Activated CD8-positive, alpha-beta memory T cell treated with anti-CD3 and anti-CD28 coated beads for 1 hour (primary cell): ENCODE measurements around the gene CCP110.

ENCODE experiments used
- DNase-seq, 2 donors: peaks; one replicate each; pipeline ENCODE4 v3.0.0-alpha.2; 2020; ENCODE audit warnings: low read depth in 1 of 2; ENCODE audit errors: extremely low read depth in 1 of 2

CCP110 gene

GRCh38 chr16:19523559-19524355 lies at the start of gene CCP110:
Gene CCP110, plus strand, starts transcription at chr16:19523942. Its CDS starts 3,940 bp downstream, at chr16:19527882.
- DNase-seq, result peak; percentile 83 to 89

- DNase-seq, result no peak
Observed at GRCh38 chr16:19474617-19475016, 49.1 kb upstream of the CCP110 start.

GRCh38 chr16:19478505-19478904 lies 45.2 kb upstream of the CCP110 start:
- DNase-seq, result no peak

- DNase-seq, result no peak
Observed at GRCh38 chr16:19479302-19479721, 44.4 kb upstream of the CCP110 start.

GRCh38 chr16:19481296-19481695 lies 42.4 kb upstream of the CCP110 start:
- DNase-seq, result no peak

GRCh38 chr16:19481769-19482168 lies 42.0 kb upstream of the CCP110 start:
- no peak for DNase-seq

GRCh38 chr16:19482291-19482690 lies 41.5 kb upstream of the CCP110 start:
- DNase-seq, result no peak

- DNase-seq, result no peak
Observed at GRCh38 chr16:19484096-19484495, 39.6 kb upstream of the CCP110 start.

- DNase-seq, result no peak
Observed at GRCh38 chr16:19485611-19486010, 38.1 kb upstream of the CCP110 start.

- no peak for DNase-seq
Observed at GRCh38 chr16:19486051-19486450, 37.7 kb upstream of the CCP110 start.

- DNase-seq, result no peak
Observed at GRCh38 chr16:19486750-19487325, 36.9 kb upstream of the CCP110 start.

GRCh38 chr16:19488213-19488640 lies 35.5 kb upstream of the CCP110 start:
- DNase-seq, result no peak

- no peak for DNase-seq
Observed at GRCh38 chr16:19490619-19491018, 33.1 kb upstream of the CCP110 start.

GRCh38 chr16:19497176-19497575 lies 26.6 kb upstream of the CCP110 start:
- DNase-seq, result no peak

- no peak for DNase-seq
Observed at GRCh38 chr16:19499006-19499405, 24.7 kb upstream of the CCP110 start.

- no peak for DNase-seq
Observed at GRCh38 chr16:19499481-19499880, 24.3 kb upstream of the CCP110 start.

GRCh38 chr16:19502395-19503131 lies 21.2 kb upstream of the CCP110 start:
- DNase-seq, result peak; percentile 18 to 44

- no peak for DNase-seq
Observed at GRCh38 chr16:19503461-19504075, 20.2 kb upstream of the CCP110 start.

- DNase-seq, result no peak
Observed at GRCh38 chr16:19505600-19506303, 18.0 kb upstream of the CCP110 start.

GRCh38 chr16:19506965-19507364 lies 16.8 kb upstream of the CCP110 start:
- no peak for DNase-seq

- no peak for DNase-seq
Observed at GRCh38 chr16:19507867-19508266, 15.9 kb upstream of the CCP110 start.
